MM.1S (cell line): ENCODE measurements around the gene RPTOR.

ENCODE experiments used
- DNase-seq: peaks from one replicate; pipeline ENCODE4 v3.0.0-alpha.2; 2015
- H2AFZ ChIP-seq: fragments of 300-600 bp; sonication (generic); 2 replicates; pipeline ENCODE4 v1.6.0; 2016; ENCODE audit warnings: antibody characterized with exemption, low read length
- H3F3A ChIP-seq: fragments of 300-600 bp; sonication (generic); 2 replicates; pipeline ENCODE4 v1.6.1; 2016; ENCODE audit warnings: mild to moderate bottlenecking, antibody characterized with exemption, low read length, moderate library complexity, mixed read lengths; ENCODE audit not compliant: insufficient read depth
- H3K27ac ChIP-seq: fragments of 300-600 bp; sonication (generic); 2 replicates; pipeline ENCODE4 v1.5.1; 2016; ENCODE audit warnings: mild to moderate bottlenecking, low read length
- H3K27me3 ChIP-seq: fragments of 300-600 bp; sonication (generic); replicated peaks from 2 replicates; pipeline ENCODE4 v1.6.0; 2016; ENCODE audit warnings: low read length; ENCODE audit not compliant: insufficient read depth
- H3K36me3 ChIP-seq: fragments of 300-600 bp; sonication (generic); replicated peaks from 2 replicates; pipeline ENCODE4 v1.6.1; 2016; ENCODE audit warnings: mild to moderate bottlenecking, low read length, mixed read lengths; ENCODE audit not compliant: insufficient read depth
- H3K4me1 ChIP-seq: fragments of 300-600 bp; sonication (generic); 2 replicates; pipeline ENCODE4 v1.6.1; 2016; ENCODE audit warnings: low read length, mixed read lengths
- H3K4me2 ChIP-seq: fragments of 300-600 bp; sonication (generic); 2 replicates; pipeline ENCODE4 v1.6.0; 2016; ENCODE audit warnings: low read depth, low read length
- H3K4me3 ChIP-seq: fragments of 300-600 bp; sonication (generic); 2 replicates; pipeline ENCODE4 v1.5.1; 2016; ENCODE audit warnings: low read length, mixed read lengths
- H3K79me2 ChIP-seq: fragments of 300-600 bp; sonication (generic); 2 replicates; pipeline ENCODE4 v1.6.1; 2016; ENCODE audit warnings: mixed run types, low read length, mixed read lengths
- H3K9ac ChIP-seq: fragments of 300-600 bp; sonication (generic); 2 replicates; pipeline ENCODE4 v1.6.1; 2016; ENCODE audit warnings: low read length, mixed read lengths
- H3K9me2 ChIP-seq: fragments of 300-600 bp; sonication (generic); replicated peaks from 2 replicates; pipeline ENCODE4 v1.6.1; 2016; ENCODE audit warnings: mild to moderate bottlenecking, low read length, mixed read lengths; ENCODE audit not compliant: insufficient read depth
- H3K9me3 ChIP-seq: fragments of 300-600 bp; sonication (generic); replicated peaks from 2 replicates; pipeline ENCODE4 v1.6.1; 2016; ENCODE audit warnings: mild to moderate bottlenecking, low read length, mixed read lengths; ENCODE audit not compliant: insufficient read depth
- H4K20me1 ChIP-seq: fragments of 300-600 bp; sonication (generic); 2 replicates; pipeline ENCODE4 v1.6.1; 2016; ENCODE audit warnings: mild to moderate bottlenecking, low read length, moderate library complexity, mixed read lengths; ENCODE audit not compliant: insufficient read depth
- EZH2 ChIP-seq: fragments of 300-600 bp; sonication (generic); optimal IDR thresholded peaks from 2 replicates; pipeline ENCODE3; 2017; ENCODE audit warnings: low read depth, mild to moderate bottlenecking, antibody characterized with exemption, low read length, mixed read lengths
- EZH2phosphoT487 ChIP-seq: fragments of 300-600 bp; sonication (generic); IDR thresholded peaks from 2 replicates; pipeline ENCODE4 v1.6.1; 2018; ENCODE audit warnings: antibody characterized with exemption, low read length
- TF ChIP-seq, protein P1 (sequence below): fragments of 300-600 bp; sonication (generic); IDR thresholded peaks from 2 replicates; pipeline ENCODE4 v1.5.1; 2016; ENCODE audit warnings: antibody characterized with exemption, low read length, mixed read lengths

RPTOR gene

GRCh38 chr17:80942423-80943345 is 398.0 kb downstream of the RPTOR start:
- H3K9ac ChIP-seq = no peak overlapping the region
- no peaks in the 10 kb centered on the region for H3K9me2 ChIP-seq
- no peaks in the 10 kb centered on the region for H3K4me1 ChIP-seq
- H3K27me3 ChIP-seq = no peaks in the 10 kb centered on the region
- no peak for TF ChIP-seq EZH2
- TF ChIP-seq, protein P1, sequence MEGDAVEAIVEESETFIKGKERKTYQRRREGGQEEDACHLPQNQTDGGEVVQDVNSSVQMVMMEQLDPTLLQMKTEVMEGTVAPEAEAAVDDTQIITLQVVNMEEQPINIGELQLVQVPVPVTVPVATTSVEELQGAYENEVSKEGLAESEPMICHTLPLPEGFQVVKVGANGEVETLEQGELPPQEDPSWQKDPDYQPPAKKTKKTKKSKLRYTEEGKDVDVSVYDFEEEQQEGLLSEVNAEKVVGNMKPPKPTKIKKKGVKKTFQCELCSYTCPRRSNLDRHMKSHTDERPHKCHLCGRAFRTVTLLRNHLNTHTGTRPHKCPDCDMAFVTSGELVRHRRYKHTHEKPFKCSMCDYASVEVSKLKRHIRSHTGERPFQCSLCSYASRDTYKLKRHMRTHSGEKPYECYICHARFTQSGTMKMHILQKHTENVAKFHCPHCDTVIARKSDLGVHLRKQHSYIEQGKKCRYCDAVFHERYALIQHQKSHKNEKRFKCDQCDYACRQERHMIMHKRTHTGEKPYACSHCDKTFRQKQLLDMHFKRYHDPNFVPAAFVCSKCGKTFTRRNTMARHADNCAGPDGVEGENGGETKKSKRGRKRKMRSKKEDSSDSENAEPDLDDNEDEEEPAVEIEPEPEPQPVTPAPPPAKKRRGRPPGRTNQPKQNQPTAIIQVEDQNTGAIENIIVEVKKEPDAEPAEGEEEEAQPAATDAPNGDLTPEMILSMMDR = no peak
- TF ChIP-seq EZH2phosphoT487 = no peak
- H3K4me2 ChIP-seq = no peak overlapping the region
- H3K79me2 ChIP-seq = no peaks in the 10 kb centered on the region
- H3F3A ChIP-seq = no peaks in the 10 kb centered on the region
- no peaks in the 10 kb centered on the region for H3K36me3 ChIP-seq
- H3K9me3 ChIP-seq = no peaks in the 10 kb centered on the region
- H4K20me1 ChIP-seq = no peaks in the 10 kb centered on the region
- H3K27ac ChIP-seq = no peak overlapping the region
- H3K4me3 ChIP-seq = no peak overlapping the region
- no peak for DNase-seq
- no peak overlapping the region for H2AFZ ChIP-seq

- no peak overlapping the region for H2AFZ ChIP-seq
- no peak overlapping the region for H3K27ac ChIP-seq
- H4K20me1 ChIP-seq = no peaks in the 10 kb centered on the region
- no peaks in the 10 kb centered on the region for H3K79me2 ChIP-seq
- H3K27me3 ChIP-seq = no peaks in the 10 kb centered on the region
- H3K4me3 ChIP-seq = no peak overlapping the region
- no peak for TF ChIP-seq EZH2phosphoT487
- no peak for TF ChIP-seq EZH2
- TF ChIP-seq, protein P1 = no peak
- H3K36me3 ChIP-seq = no peaks in the 10 kb centered on the region
- no peak overlapping the region for H3K4me2 ChIP-seq
- H3K4me1 ChIP-seq = no peaks in the 10 kb centered on the region
- no peaks in the 10 kb centered on the region for H3F3A ChIP-seq
- H3K9me3 ChIP-seq = no peaks in the 10 kb centered on the region
- H3K9me2 ChIP-seq = no peaks in the 10 kb centered on the region
- DNase-seq = no peak
- no peak overlapping the region for H3K9ac ChIP-seq
Measured at GRCh38 chr17:80943346-80944145, 398.9 kb downstream of the RPTOR start.

- Histone ChIP-seq H3K9ac (no peak overlapping the region), H3K27ac (no peak overlapping the region), H3K79me2 (no peaks in the 10 kb centered on the region), H4K20me1 (no peaks in the 10 kb centered on the region), H3K4me2 (no peak overlapping the region), H3K4me1 (no peaks in the 10 kb centered on the region), H3K27me3 (no peaks in the 10 kb centered on the region), H3K9me3 (no peaks in the 10 kb centered on the region), H3K4me3 (no peak overlapping the region), H2AFZ (no peak overlapping the region), H3K9me2 (no peaks in the 10 kb centered on the region), H3K36me3 (no peaks in the 10 kb centered on the region), H3F3A (no peaks in the 10 kb centered on the region)
- TF ChIP-seq EZH2phosphoT487 (no peak), EZH2 (no peak)
- TF ChIP-seq, protein P1 = no peak
- DNase-seq = no peak
Measured at GRCh38 chr17:80944326-80944725, 399.7 kb downstream of the RPTOR start.
